ENCODE results near the gene EGR2.

The EGR2 gene

GRCh38 chr10:62816331-62817120 lies at the start of gene EGR2:
Gene EGR2 (minus strand): TSS chr10:62816366. CDS start chr10:62816029, 337 bp downstream.
- no peak for TF ChIP-seq CTCF (conservative IDR thresholded peaks at IDR 0.05)
- H3K27ac ChIP-seq = peak within 1 kb of the TSS; percentile 62

DNA sequence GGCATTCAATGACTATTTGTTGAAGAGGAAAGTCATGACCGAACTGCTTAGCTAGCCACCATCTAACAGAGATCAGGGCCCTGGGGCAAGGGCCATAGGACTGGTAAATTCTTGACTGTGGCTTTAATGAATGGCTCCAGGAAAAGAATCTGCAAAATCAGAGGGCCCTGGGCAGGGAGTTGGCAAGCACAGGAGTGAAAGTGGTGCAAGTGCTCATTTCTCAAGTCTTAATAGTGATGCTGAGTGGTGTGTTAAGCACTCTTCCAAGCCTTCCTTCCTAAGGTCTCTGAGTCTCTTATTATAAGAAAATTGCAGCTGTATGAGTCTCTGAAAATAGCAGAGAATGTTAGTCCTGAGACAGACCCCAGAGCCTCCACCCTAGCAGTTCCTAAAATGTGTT lies 46.3 kb upstream of the EGR2 start:
- H3K27ac ChIP-seq = no peak overlapping the region
- no peak for TF ChIP-seq CTCF (conservative IDR thresholded peaks at IDR 0.05)

DNA sequence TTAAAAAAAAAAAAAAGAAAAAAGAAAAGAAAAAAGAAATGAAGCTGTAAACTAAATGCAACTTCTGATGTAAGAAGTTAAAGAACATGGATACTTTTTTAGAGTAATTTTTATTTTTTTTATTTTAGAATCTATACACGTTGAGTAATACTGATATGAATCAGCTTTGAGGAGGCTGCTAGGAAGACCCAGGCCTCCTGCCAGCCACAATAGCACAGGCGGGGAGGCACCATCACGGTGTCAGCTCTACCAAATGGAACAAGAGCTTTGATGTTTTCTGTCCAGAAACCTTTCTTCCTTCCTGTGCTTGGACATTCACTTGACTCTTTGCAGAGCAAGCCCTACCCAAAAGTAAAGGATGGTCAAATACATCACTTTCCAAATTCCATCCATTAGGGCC lies 45.3 kb upstream of the EGR2 start:
- H3K27ac ChIP-seq = no peak overlapping the region
- no peak for TF ChIP-seq CTCF (conservative IDR thresholded peaks at IDR 0.05)

DNA sequence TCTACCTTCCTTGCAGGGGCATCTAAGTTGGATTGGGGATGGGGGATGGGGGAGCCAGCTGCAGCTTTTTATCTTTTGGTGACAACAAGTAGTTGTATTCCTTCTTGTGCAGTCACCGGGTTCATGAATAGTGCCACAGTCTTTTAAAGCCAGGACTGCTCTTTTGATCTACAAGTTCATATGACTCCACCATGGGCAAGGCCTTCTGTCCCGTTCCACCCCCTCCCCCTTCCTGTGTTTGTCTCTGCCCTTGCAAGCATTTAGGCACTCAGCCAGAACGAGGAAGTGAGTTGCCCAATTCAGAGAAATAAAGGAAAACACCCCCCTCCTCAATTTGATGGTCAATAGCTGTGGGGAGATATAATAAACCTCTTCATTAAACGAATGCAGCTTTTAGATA lies 44.8 kb upstream of the EGR2 start:
- no peak overlapping the region for H3K27ac ChIP-seq

DNA sequence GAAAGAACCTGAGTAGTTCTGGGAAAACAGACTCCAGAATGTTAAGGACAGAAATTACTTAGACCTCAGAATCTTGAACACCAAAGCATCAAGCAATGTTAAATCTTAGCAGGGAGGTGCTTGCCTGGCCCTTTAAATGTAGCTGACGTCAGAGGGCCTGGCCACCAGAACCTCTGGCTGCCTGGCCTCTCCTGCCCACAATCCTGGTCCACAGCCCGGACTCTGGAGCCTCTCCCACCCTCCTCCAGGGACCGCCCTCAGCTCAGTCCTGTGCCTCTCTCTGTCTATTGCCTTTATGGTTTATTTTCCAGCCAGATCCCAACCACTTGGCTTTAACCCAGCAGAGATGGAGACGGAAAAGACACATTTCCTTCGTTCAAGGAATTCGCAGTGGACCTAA lies 42.2 kb upstream of the EGR2 start:
- TF ChIP-seq CTCF (conservative IDR thresholded peaks at IDR 0.05) = no peak
- H3K27ac ChIP-seq = no peak overlapping the region

More for the DNA sequence above, 44.8 kb upstream of the EGR2 start:
- TF ChIP-seq CTCF (conservative IDR thresholded peaks at IDR 0.05) = no peak

GRCh38 chr10:62856021-62856420 lies 39.9 kb upstream of the EGR2 start:
- H3K27ac ChIP-seq = no peak overlapping the region
- no peak for TF ChIP-seq CTCF (conservative IDR thresholded peaks at IDR 0.05)

GRCh38 chr10:62853710-62854109 lies 37.5 kb upstream of the EGR2 start:
- TF ChIP-seq CTCF (conservative IDR thresholded peaks at IDR 0.05) = no peak
- H3K27ac ChIP-seq = no peak overlapping the region
